HCT116 (cell line): Measurements from ENCODE around the gene HDAC10. TPM values are rescaled to one million over a fixed set of nuclear protein-coding genes. Genes with fewer than 3 reads are reported as not detected.

Experiments used
- ATAC-seq: fragments of 200-7000 bp; cut with Tn5 transposase; 2 replicates; pipeline ENCODE4 v1.9.1; 2020; ENCODE audit warnings: mild to moderate bottlenecking, moderate library complexity
- BruUV-seq: library from RNA; stranded (reverse); fragments of 400-500 nt; replicated peaks from 2 replicates; lab custom pipeline; 2021; lab: Mats Ljungman, UMichigan
- CTCF ChIA-PET: fragments of 300-600 bp; sonication (Branson Sonifier 250); formaldehyde crosslinking; loops from one replicate; lab custom pipeline; 2021; ENCODE audit warnings: antibody characterized with exemption; lab: Charles Lee
- POLR2A ChIA-PET: fragments of 300-600, 350-600 bp; sonication (Branson Sonifier 250); formaldehyde crosslinking; loops from one replicate; lab custom pipeline; 2021; ENCODE audit warnings: antibody characterized with exemption; lab: Charles Lee
- RAD21 ChIA-PET, 2 experiments: fragments of 300-600 bp; sonication (Branson Sonifier 250); formaldehyde crosslinking; loops; one replicate each; lab custom pipeline; 2023; ENCODE audit warnings: low total read pairs in 2 of 2; ENCODE audit not compliant: uncharacterized antibody in 2 of 2, unreplicated experiment in 2 of 2, low non-redundant PET in 1 of 2; lab: Charles Lee
- DNase-seq: peaks from one replicate; pipeline ENCODE4 v3.0.0-alpha.2; 2010; ENCODE audit warnings: low read depth, low spot score
- H2AFZ ChIP-seq: fragments of 200-600 bp; shearing (Covaris generic), sonication (generic); 2 replicates; pipeline ENCODE4 v1.6.1; 2017; ENCODE audit warnings: low read depth, mixed run types, mixed read lengths, antibody characterized with exemption, low read length; ENCODE audit not compliant: poor library complexity, severe bottlenecking
- H3K27ac ChIP-seq: 2 replicates; pipeline ENCODE4 v1.5.1; 2012; ENCODE audit warnings: low read depth, low read length
- H3K27me3 ChIP-seq: fragments of 200-600 bp; sonication (generic); 2 replicates; pipeline ENCODE4 v1.6.1; 2016; ENCODE audit warnings: mixed run types, low read length, mixed read lengths; ENCODE audit not compliant: insufficient read depth
- H3K36me3 ChIP-seq, 2 experiments: fragments of 200-500 bp in 1 of 2; fragments of 200-600 bp in 1 of 2; sonication (Bioruptor generic) in 1 of 2; sonication (generic) in 1 of 2; 2 replicates each; pipeline versions ENCODE4 v1.5.1 to v1.6.1; 2014 to 2016; ENCODE audit warnings: low read length in 2 of 2, inconsistent platforms in 1 of 2, mixed read lengths in 1 of 2, mixed run types in 1 of 2; ENCODE audit not compliant: insufficient read depth in 2 of 2, control insufficient read depth in 1 of 2
- H3K4me1 ChIP-seq, 2 experiments: fragments of 200-600 bp in 1 of 2; sonication (generic) in 1 of 2; 2 replicates each; pipeline versions ENCODE4 v1.5.1 to v1.6.1; 2012 to 2017; ENCODE audit warnings: low read length in 2 of 2, inconsistent platforms in 1 of 2, mild to moderate bottlenecking in 1 of 2, mixed read lengths in 1 of 2, mixed run types in 1 of 2, moderate library complexity in 1 of 2; ENCODE audit not compliant: insufficient read depth in 2 of 2, control insufficient read depth in 1 of 2
- H3K4me2 ChIP-seq: fragments of 200-600 bp; sonication (generic); 2 replicates; pipeline ENCODE4 v1.6.1; 2017; ENCODE audit warnings: mixed run types, low read length, mixed read lengths
- H3K4me3 ChIP-seq, 2 experiments: fragments of 200-600 bp in 1 of 2; sonication (generic) in 1 of 2; replicated peaks in 1 of 2; 2 replicates each; pipeline ENCODE4 v1.5.1; 2011 to 2016; ENCODE audit warnings: low read length in 2 of 2, control low read depth in 1 of 2, low read depth in 1 of 2, mild to moderate bottlenecking in 1 of 2, mixed read lengths in 1 of 2, mixed run types in 1 of 2
- H3K79me2 ChIP-seq: fragments of 200-600 bp; sonication (generic); 2 replicates; pipeline ENCODE4 v1.6.1; 2017; ENCODE audit warnings: mild to moderate bottlenecking, mixed run types, low read length, moderate library complexity, mixed read lengths; ENCODE audit not compliant: insufficient read depth
- H3K9ac ChIP-seq: fragments of 200-600 bp; sonication (generic); 2 replicates; pipeline ENCODE4 v1.6.1; 2016; ENCODE audit warnings: low read length, mixed read lengths
- H3K9me2 ChIP-seq: fragments of 200-600 bp; sonication (generic), shearing (Covaris generic); 2 replicates; pipeline ENCODE4 v1.6.1; 2017; ENCODE audit warnings: mixed run types, mild to moderate bottlenecking, moderate library complexity; ENCODE audit not compliant: insufficient read depth
- H3K9me3 ChIP-seq, 2 experiments: fragments of 200-500 bp in 1 of 2; fragments of 200-600 bp in 1 of 2; sonication (Bioruptor generic) in 1 of 2; sonication (generic) in 1 of 2; 2 replicates each; pipeline ENCODE4 v1.6.1; 2014 to 2017; ENCODE audit warnings: low read length in 2 of 2, mixed read lengths in 2 of 2, inconsistent platforms in 1 of 2, low read depth in 1 of 2, mild to moderate bottlenecking in 1 of 2, mixed run types in 1 of 2, moderate library complexity in 1 of 2; ENCODE audit not compliant: control insufficient read depth in 1 of 2, insufficient read depth in 1 of 2
- H4K20me1 ChIP-seq: fragments of 200-600 bp; sonication (generic), shearing (Covaris generic); 2 replicates; pipeline ENCODE4 v1.6.1; 2017; ENCODE audit warnings: mixed run types, mild to moderate bottlenecking, moderate library complexity; ENCODE audit not compliant: insufficient read depth
- CBX3 ChIP-seq: IDR thresholded peaks from 2 replicates; pipeline ENCODE4 v1.6.1; 2012; ENCODE audit warnings: low read depth
- CEBPB ChIP-seq: IDR thresholded peaks from 2 replicates; pipeline ENCODE4 v1.6.1; 2012; ENCODE audit warnings: low read depth
- EGR1 ChIP-seq: IDR thresholded peaks from 2 replicates; pipeline ENCODE4 v1.6.1; 2012; ENCODE audit warnings: low read depth
- EZH2phosphoT487 ChIP-seq: fragments of 200-600 bp; IDR thresholded peaks from 2 replicates; pipeline ENCODE4 v1.6.1; 2018; ENCODE audit warnings: antibody characterized with exemption, borderline replicate concordance
- FOSL1 ChIP-seq: IDR thresholded peaks from 2 replicates; pipeline ENCODE4 v1.6.1; 2012; ENCODE audit warnings: low read depth
- POLR2A ChIP-seq: IDR thresholded peaks from 2 replicates; pipeline ENCODE4 v1.7.0; 2011; ENCODE audit warnings: borderline replicate concordance; ENCODE audit not compliant: insufficient read depth, insufficient read length; ENCODE audit errors: extremely low read depth
- POLR2AphosphoS5 ChIP-seq: IDR thresholded peaks from 2 replicates; pipeline ENCODE4 v1.6.1; 2011; ENCODE audit warnings: mild to moderate bottlenecking, low read depth, low read length, moderate library complexity
- RAD21 ChIP-seq: IDR thresholded peaks from 2 replicates; pipeline ENCODE4 v1.6.1; 2012; ENCODE audit warnings: low read depth, mild to moderate bottlenecking
- SRF ChIP-seq: IDR thresholded peaks from 2 replicates; pipeline ENCODE4 v1.6.1; 2012; ENCODE audit warnings: low read depth
- TCF7L2 ChIP-seq: IDR thresholded peaks from 2 replicates; pipeline ENCODE4 v1.7.0; 2011; ENCODE audit warnings: borderline replicate concordance, inconsistent platforms; ENCODE audit not compliant: insufficient read depth, insufficient read length; ENCODE audit errors: extremely low read depth
- YY1 ChIP-seq: IDR thresholded peaks from 2 replicates; pipeline ENCODE4 v1.6.1; 2011; ENCODE audit warnings: low read length, low read depth, moderate library complexity, mild to moderate bottlenecking; ENCODE audit not compliant: insufficient replicate concordance; ENCODE audit errors: extremely low read depth
- ZFX ChIP-seq: fragments of 450-650 bp; IDR thresholded peaks from 2 replicates; pipeline ENCODE4 v1.6.1; 2017
- ZNF274 ChIP-seq: fragments of 200-500 bp; sonication (Bioruptor generic); IDR thresholded peaks from 2 replicates; pipeline ENCODE4 v1.6.1; 2014; ENCODE audit warnings: mild to moderate bottlenecking, low read depth, low read length, inconsistent platforms
- intact Hi-C: fragments of 100-400 bp; cut with micrococcal nuclease; formaldehyde crosslinking; loops from 2 replicates; pipeline ENCODE4 v1.10.0; 2022
- total RNA-seq: library from RNA; stranded (reverse); gene quantifications from one replicate; pipeline ENCODE4 v1.2.1, GENCODE V29; 2021; ENCODE audit not compliant: unreplicated experiment
- TF ChIP-seq, protein P1 (sequence below): IDR thresholded peaks from 2 replicates; pipeline ENCODE4 v1.6.1; 2011; ENCODE audit warnings: mild to moderate bottlenecking, low read length, moderate library complexity; ENCODE audit not compliant: insufficient replicate concordance; ENCODE audit errors: extremely low read depth
- TF ChIP-seq, protein P2 (sequence below), 3 experiments: fragments of 200-600 bp in 1 of 3; sonication (generic) in 1 of 3; IDR thresholded peaks in 2 of 3; conservative IDR thresholded peaks in 1 of 3; 2 replicates each; pipeline ENCODE4 v1.5.1; 2012 to 2017; ENCODE audit warnings: low read depth in 2 of 3, low read length in 2 of 3, antibody characterized with exemption in 1 of 3, borderline replicate concordance in 1 of 3, control low read depth in 1 of 3, mild to moderate bottlenecking in 1 of 3, mixed read lengths in 1 of 3, mixed run types in 1 of 3, moderate library complexity in 1 of 3; ENCODE audit not compliant: insufficient read depth in 1 of 3
- TF ChIP-seq, protein P3 (sequence below): IDR thresholded peaks from 2 replicates; pipeline ENCODE4 v1.6.1; 2012
- TF ChIP-seq, protein P4 (sequence below): IDR thresholded peaks from 2 replicates; pipeline ENCODE4 v1.6.1; 2012

The HDAC10 gene
- total RNA-seq, 1 experiment from 2014 or later = 67.5 TPM

DNA sequence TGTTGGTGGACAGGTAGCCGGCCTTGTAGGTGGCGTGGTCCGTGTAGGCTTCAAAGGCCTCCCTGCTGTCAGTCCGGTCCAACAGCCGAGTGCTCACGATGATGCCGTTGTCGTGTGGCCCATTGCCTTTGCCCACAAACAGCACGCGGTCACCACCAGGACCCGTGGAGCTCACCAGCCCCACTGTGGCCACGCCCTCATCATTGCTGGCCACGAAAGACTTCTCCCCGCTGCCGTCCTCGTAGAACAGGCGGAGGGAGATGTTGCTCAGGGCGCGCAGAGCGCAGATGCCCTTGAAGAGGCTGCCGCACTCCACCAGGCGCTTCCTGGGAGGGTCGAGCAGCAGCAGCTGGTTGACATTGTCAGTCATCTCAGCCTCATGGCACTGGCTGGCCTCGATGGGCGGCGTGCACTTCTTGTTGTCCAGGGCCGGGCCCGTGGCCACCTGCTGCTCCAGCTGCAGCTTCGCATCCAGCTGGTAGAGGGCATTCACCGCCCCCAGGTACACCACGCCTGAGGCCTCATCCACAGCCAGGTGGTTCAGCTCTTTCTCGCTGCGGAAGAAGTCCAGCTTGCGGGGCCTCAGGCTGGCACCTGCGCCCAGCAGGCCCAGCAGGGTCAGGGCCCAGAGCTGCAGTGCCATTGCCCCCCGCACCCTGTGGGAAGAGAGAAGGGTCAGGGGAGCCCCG, 39.0 kb upstream of the HDAC10 start:
- H3K9me2 ChIP-seq = no peaks in the 10 kb centered on the region
- peak overlapping the region; percentile 45; the same call in 1 of the 2 replicates for H3K27ac ChIP-seq
- no peak overlapping the region for H2AFZ ChIP-seq
- no peaks in the 10 kb centered on the region for H3K9me3 ChIP-seq
- ATAC-seq = no peak
- TSS peak; percentile 38 for BruUV-seq
- no peaks in the 10 kb centered on the region for H3K27me3 ChIP-seq
- peaks cover 25 to 29% of the 10 kb centered on the region in 2 experiments for H3K4me1 ChIP-seq
- H3K4me3 ChIP-seq = no peak overlapping the region
- TF ChIP-seq CEBPB (no peak), SRF (no peak), POLR2A (no peak), EGR1 (no peak), EZH2phosphoT487 (no peak), ZNF274 (no peak), ZFX (no peak), YY1 (no peak), RAD21 (no peak), POLR2AphosphoS5 (no peak), FOSL1 (no peak), CBX3 (no peak), TCF7L2 (no peak)
- TF ChIP-seq, protein P1, sequence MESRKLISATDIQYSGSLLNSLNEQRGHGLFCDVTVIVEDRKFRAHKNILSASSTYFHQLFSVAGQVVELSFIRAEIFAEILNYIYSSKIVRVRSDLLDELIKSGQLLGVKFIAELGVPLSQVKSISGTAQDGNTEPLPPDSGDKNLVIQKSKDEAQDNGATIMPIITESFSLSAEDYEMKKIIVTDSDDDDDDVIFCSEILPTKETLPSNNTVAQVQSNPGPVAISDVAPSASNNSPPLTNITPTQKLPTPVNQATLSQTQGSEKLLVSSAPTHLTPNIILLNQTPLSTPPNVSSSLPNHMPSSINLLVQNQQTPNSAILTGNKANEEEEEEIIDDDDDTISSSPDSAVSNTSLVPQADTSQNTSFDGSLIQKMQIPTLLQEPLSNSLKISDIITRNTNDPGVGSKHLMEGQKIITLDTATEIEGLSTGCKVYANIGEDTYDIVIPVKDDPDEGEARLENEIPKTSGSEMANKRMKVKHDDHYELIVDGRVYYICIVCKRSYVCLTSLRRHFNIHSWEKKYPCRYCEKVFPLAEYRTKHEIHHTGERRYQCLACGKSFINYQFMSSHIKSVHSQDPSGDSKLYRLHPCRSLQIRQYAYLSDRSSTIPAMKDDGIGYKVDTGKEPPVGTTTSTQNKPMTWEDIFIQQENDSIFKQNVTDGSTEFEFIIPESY = no peak
- TF ChIP-seq, protein P2, sequence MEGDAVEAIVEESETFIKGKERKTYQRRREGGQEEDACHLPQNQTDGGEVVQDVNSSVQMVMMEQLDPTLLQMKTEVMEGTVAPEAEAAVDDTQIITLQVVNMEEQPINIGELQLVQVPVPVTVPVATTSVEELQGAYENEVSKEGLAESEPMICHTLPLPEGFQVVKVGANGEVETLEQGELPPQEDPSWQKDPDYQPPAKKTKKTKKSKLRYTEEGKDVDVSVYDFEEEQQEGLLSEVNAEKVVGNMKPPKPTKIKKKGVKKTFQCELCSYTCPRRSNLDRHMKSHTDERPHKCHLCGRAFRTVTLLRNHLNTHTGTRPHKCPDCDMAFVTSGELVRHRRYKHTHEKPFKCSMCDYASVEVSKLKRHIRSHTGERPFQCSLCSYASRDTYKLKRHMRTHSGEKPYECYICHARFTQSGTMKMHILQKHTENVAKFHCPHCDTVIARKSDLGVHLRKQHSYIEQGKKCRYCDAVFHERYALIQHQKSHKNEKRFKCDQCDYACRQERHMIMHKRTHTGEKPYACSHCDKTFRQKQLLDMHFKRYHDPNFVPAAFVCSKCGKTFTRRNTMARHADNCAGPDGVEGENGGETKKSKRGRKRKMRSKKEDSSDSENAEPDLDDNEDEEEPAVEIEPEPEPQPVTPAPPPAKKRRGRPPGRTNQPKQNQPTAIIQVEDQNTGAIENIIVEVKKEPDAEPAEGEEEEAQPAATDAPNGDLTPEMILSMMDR (IDR thresholded peaks at IDR 0.05 in 2 of 3, conservative IDR thresholded peaks at IDR 0.05 in 1 of 3; ENCODE audit: borderline replicate concordance in 1 of 3, insufficient read depth in 1 of 3, low read depth in 2 of 3, low read length in 2 of 3) = no peak
- TF ChIP-seq, protein P3, sequence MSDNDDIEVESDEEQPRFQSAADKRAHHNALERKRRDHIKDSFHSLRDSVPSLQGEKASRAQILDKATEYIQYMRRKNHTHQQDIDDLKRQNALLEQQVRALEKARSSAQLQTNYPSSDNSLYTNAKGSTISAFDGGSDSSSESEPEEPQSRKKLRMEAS = no peak
- TF ChIP-seq, protein P4, sequence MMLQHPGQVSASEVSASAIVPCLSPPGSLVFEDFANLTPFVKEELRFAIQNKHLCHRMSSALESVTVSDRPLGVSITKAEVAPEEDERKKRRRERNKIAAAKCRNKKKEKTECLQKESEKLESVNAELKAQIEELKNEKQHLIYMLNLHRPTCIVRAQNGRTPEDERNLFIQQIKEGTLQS = no peak
- TF ChIP-seq, all 23 proteins: peak for 0
- intact Hi-C loops = no loop called here
- no peak overlapping the region for H3K9ac ChIP-seq
- H3K4me2 ChIP-seq = no peak overlapping the region
- POLR2A ChIA-PET = no interaction called here
- peaks cover 18 to 54% of the 10 kb centered on the region in 2 experiments; a peak in 3 of 4 replicates for H3K36me3 ChIP-seq
- DNase-seq = no peak
- CTCF ChIA-PET = no interaction called here
- peaks cover 83% of the 10 kb centered on the region for H3K79me2 ChIP-seq
- RAD21 ChIA-PET = no interaction called here
- H4K20me1 ChIP-seq = no peaks in the 10 kb centered on the region
